Measurements from ENCODE around the gene CENPA. TPM values are rescaled to one million over a fixed set of nuclear protein-coding genes. Genes with fewer than 3 reads are reported as not detected.

The CENPA gene
- total and polyA plus RNA-seq, 2 of the 13 experiments (the other 11 are each of a cell fraction or from before 2014, with no cell fraction given) = 28.5 to 38.5 TPM

- TF ChIP-seq ZNF740 (CRISPR knock-in tag; IDR thresholded peaks at IDR 0.05) = 0 out of 2 replicates have a peak, but pooled peaks have one; percentile 49
- TF ChIP-seq FIP1L1 (IDR thresholded peaks at IDR 0.05; ENCODE audit: borderline replicate concordance, insufficient read depth, low read depth, low read length) = no peak
- TF ChIP-seq ATAD3A (CRISPR knock-in tag; IDR thresholded peaks at IDR 0.05) = no peak
- TF ChIP-seq ZFP91 (CRISPR knock-in tag; IDR thresholded peaks at IDR 0.05; ENCODE audit: borderline replicate concordance) = peak; percentile 90
- peak; percentile 67; the same call in 1 of the 2 replicates for TF ChIP-seq ZNF678 (CRISPR knock-in tag; IDR thresholded peaks at IDR 0.05)
- no peak for TF ChIP-seq MLXIP (CRISPR knock-in tag; IDR thresholded peaks at IDR 0.05; ENCODE audit: borderline replicate concordance)
- no peak for TF ChIP-seq ZNF296 (CRISPR knock-in tag; conservative IDR thresholded peaks at IDR 0.05)
- peak; percentile 85; the same call in 1 of the 2 replicates for TF ChIP-seq ZBTB42 (CRISPR knock-in tag; IDR thresholded peaks at IDR 0.05)
- TF ChIP-seq ZNF576 (CRISPR knock-in tag; IDR thresholded peaks at IDR 0.05) = no peak
- peak; percentile 64; the same call in 1 of the 2 replicates for TF ChIP-seq ZNF333 (CRISPR knock-in tag; IDR thresholded peaks at IDR 0.05; ENCODE audit: borderline replicate concordance)
- TF ChIP-seq GABPA (IDR thresholded peaks at IDR 0.05; ENCODE audit: low read depth, low read length) = peak; percentile 52
- peak; percentile 63 for TF ChIP-seq GABPA (CRISPR knock-in tag; IDR thresholded peaks at IDR 0.05; ENCODE audit: low read depth)
- TF ChIP-seq ZNF18 (CRISPR knock-in tag; IDR thresholded peaks at IDR 0.05; ENCODE audit: insufficient replicate concordance) = peak; percentile 41
- no peak for TF ChIP-seq ATF1 (CRISPR knock-in tag; IDR thresholded peaks at IDR 0.05)
- no peak for TF ChIP-seq ZNF10 (CRISPR knock-in tag; IDR thresholded peaks at IDR 0.05; ENCODE audit: borderline replicate concordance, low read depth)
- TF ChIP-seq GTF3A (CRISPR knock-in tag; conservative IDR thresholded peaks at IDR 0.05) = no peak
- 0 out of 2 replicates have a peak, but pooled peaks have one; percentile 62 for TF ChIP-seq ZBTB4 (CRISPR knock-in tag; IDR thresholded peaks at IDR 0.05; ENCODE audit: borderline replicate concordance)
- no peak for TF ChIP-seq CHD4 (IDR thresholded peaks at IDR 0.05; ENCODE audit: borderline replicate concordance, low read length)
Measured at GRCh38 chr2:26764078-26764887, 21.6 kb upstream of the CENPA start, which contains the start of gene SLC35F6 (continued).

Measured in HepG2 (cell line).